ENCODE data around the gene IPPK. TPM values are rescaled to one million over a fixed set of nuclear protein-coding genes. Genes with fewer than 3 reads are reported as not detected.

IPPK gene
- total and polyA plus RNA-seq, 2 experiments from 2014 or later: 6.4 to 7.0 TPM

DNA sequence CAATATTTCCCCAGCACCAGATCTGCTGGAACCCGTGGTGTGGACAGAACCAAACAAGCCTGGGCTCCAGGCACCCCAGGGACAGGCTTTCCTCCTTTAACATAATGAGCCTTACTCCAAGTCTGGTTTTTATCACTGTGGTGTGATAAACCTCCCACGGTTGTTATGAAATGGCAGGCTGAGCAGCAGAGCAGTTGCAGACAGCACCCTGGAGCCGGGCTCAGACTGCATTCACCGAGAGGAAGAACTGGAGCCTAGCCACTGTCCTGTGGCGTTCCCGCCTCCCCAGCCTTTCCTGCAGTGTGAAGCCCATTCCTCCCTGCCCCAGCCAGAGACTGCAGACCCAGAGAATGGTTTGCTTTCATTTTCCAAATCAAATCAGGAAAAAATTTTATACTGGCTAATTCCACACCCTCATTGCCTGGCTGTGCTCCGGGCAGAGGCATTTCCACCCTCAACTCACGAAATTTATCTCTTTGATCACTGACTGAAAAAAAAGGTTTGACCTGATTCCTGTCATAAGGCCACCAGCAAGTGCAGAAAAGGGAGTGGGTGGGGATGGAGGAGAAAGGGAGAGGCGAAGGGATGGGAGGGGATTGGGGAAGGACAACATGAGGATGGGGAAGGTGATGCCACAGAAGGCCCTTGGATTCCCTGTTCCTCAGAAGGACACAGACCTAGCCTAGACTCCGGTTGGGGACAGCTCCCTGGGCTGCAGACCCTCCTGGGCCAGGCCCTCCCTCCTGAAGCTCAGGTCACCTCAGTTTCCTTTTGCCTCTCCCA, 18.9 kb downstream of the IPPK start:
- peaks cover 10% of the 10 kb centered on the region for H3K36me3 ChIP-seq
- peak overlapping the region; percentile 30 for H3K27ac ChIP-seq
- H3K4me1 ChIP-seq (ENCODE audit: low read depth): no peaks in the 10 kb centered on the region
- no peaks in the 10 kb centered on the region for H3K9me3 ChIP-seq (ENCODE audit: low read depth)
- no peak for TF ChIP-seq CTCF (IDR thresholded peaks at IDR 0.05; ENCODE audit: low read depth, low read length)
- no peak overlapping the region for H3K4me3 ChIP-seq
- no peaks in the 10 kb centered on the region for H3K27me3 ChIP-seq
- DNase-seq (ENCODE audit: low read depth in 1 of 2, low spot score in 1 of 2): peak in 1 of 2 donors; percentile 98

DNA sequence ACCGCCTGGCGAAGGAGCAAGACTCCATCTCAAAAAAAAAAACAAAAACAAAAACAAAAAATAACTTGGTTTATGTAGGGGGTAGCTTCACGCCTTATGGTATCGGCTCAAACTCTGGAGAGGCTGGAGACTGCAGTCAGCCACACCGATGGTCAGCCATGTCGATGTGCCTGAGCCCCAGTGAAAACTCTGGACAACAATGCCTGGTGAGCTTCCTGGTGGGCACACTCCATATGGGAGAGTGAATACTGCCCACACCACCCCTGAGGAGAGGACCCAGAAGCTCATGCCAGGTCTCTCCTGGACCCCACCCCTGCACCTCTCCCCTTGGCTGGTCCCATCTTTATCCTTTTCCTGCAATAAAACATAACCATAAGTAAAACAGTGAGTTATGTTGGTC, 19.6 kb downstream of the IPPK start:
- Histone ChIP-seq H3K36me3 (peaks cover 10% of the 10 kb centered on the region), H3K4me3 (no peak overlapping the region), H3K9me3 (ENCODE audit: low read depth) (no peaks in the 10 kb centered on the region), H3K27ac (no peak overlapping the region), H3K4me1 (ENCODE audit: low read depth) (no peaks in the 10 kb centered on the region), H3K27me3 (no peaks in the 10 kb centered on the region)
- no peak for DNase-seq (ENCODE audit: low read depth in 1 of 2, low spot score in 1 of 2)
- TF ChIP-seq CTCF (IDR thresholded peaks at IDR 0.05; ENCODE audit: low read depth, low read length): no peak

GRCh38 chr9:92649007-92649406, 20.9 kb downstream of the IPPK start:
- H3K27ac ChIP-seq: no peak overlapping the region
- no peak for DNase-seq (ENCODE audit: low read depth in 1 of 2, low spot score in 1 of 2)
- no peaks in the 10 kb centered on the region for H3K9me3 ChIP-seq (ENCODE audit: low read depth)
- TF ChIP-seq CTCF (IDR thresholded peaks at IDR 0.05; ENCODE audit: low read depth, low read length): no peak
- H3K4me1 ChIP-seq (ENCODE audit: low read depth): no peaks in the 10 kb centered on the region
- H3K4me3 ChIP-seq: no peak overlapping the region
- H3K36me3 ChIP-seq: peaks cover 17% of the 10 kb centered on the region
- H3K27me3 ChIP-seq: no peaks in the 10 kb centered on the region

DNA sequence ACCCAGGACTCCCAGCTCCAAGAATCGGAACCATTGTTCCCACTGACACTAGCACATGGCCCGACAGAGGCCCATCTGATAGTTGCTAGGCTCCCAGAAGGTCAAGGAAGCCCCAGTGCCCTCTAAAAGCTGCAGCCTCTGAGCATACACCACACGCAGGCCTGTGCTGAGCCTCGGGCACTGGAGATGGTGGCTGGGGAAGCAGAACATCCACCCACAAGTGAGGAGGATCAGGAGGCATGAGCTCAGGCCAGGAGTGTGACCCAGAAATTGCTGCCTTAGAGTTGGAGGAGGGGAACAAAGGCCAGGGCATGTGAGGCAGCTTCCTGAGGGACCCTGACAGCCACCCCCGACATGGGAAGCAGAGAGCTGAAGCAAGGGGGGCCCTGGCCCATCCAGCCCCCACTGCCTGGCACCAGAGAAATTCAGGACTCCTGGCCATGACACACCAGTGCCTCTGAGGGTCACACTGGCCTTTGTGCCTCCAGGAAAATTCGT, 21.4 kb downstream of the IPPK start:
- Histone ChIP-seq H3K4me3 (no peak overlapping the region), H3K4me1 (ENCODE audit: low read depth) (no peaks in the 10 kb centered on the region), H3K36me3 (peaks cover 17% of the 10 kb centered on the region), H3K27ac (no peak overlapping the region), H3K27me3 (no peaks in the 10 kb centered on the region), H3K9me3 (ENCODE audit: low read depth) (no peaks in the 10 kb centered on the region)
- no peak for DNase-seq (ENCODE audit: low read depth in 1 of 2, low spot score in 1 of 2)
- TF ChIP-seq CTCF (IDR thresholded peaks at IDR 0.05; ENCODE audit: low read depth, low read length): no peak

GRCh38 chr9:92647671-92648473, 22.1 kb downstream of the IPPK start:
- peaks cover 21% of the 10 kb centered on the region for H3K36me3 ChIP-seq
- no peak overlapping the region for H3K4me3 ChIP-seq

More at GRCh38 chr9:92647671-92648473, 22.1 kb downstream of the IPPK start:
- TF ChIP-seq CTCF (IDR thresholded peaks at IDR 0.05; ENCODE audit: low read depth, low read length): no peak
- no peaks in the 10 kb centered on the region for H3K4me1 ChIP-seq (ENCODE audit: low read depth)
- H3K9me3 ChIP-seq (ENCODE audit: low read depth): no peaks in the 10 kb centered on the region
- no peak for DNase-seq (ENCODE audit: low read depth in 1 of 2, low spot score in 1 of 2)
- no peak overlapping the region for H3K27ac ChIP-seq
- H3K27me3 ChIP-seq: no peaks in the 10 kb centered on the region

Measured in cardiac muscle cell (in vitro differentiated cells and primary cell).